ENCODE measurements around the gene NFATC2IP. TPM values are rescaled to one million over a fixed set of nuclear protein-coding genes. Genes with fewer than 3 reads are reported as not detected.
A peak's percentile ranks its signal among the peaks of the same experiment; 100 is the strongest.

Gene NFATC2IP
- total and polyA plus RNA-seq, 2 of the 13 experiments (the other 11 are each of a cell fraction or from before 2014, with no cell fraction given) = 32.1 to 48.5 TPM

- TF ChIP-seq, protein P1, sequence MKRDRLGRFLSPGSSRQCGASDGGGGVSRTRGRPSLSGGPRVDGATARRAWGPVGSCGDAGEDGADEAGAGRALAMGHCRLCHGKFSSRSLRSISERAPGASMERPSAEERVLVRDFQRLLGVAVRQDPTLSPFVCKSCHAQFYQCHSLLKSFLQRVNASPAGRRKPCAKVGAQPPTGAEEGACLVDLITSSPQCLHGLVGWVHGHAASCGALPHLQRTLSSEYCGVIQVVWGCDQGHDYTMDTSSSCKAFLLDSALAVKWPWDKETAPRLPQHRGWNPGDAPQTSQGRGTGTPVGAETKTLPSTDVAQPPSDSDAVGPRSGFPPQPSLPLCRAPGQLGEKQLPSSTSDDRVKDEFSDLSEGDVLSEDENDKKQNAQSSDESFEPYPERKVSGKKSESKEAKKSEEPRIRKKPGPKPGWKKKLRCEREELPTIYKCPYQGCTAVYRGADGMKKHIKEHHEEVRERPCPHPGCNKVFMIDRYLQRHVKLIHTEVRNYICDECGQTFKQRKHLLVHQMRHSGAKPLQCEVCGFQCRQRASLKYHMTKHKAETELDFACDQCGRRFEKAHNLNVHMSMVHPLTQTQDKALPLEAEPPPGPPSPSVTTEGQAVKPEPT (CRISPR knock-in tag; IDR thresholded peaks at IDR 0.05; ENCODE audit: low read depth) = no peak
- TF ChIP-seq HOXA5 (CRISPR knock-in tag; IDR thresholded peaks at IDR 0.05) (0 out of 2 replicates have a peak, but pooled peaks have one; percentile 32), CBX5 (CRISPR knock-in tag; IDR thresholded peaks at IDR 0.05; ENCODE audit: borderline replicate concordance) (no peak), KDM2A (CRISPR knock-in tag; IDR thresholded peaks at IDR 0.05; ENCODE audit: borderline replicate concordance, low read depth) (0 out of 2 replicates have a peak, but pooled peaks have one; percentile 10), SPEN (CRISPR knock-in tag; IDR thresholded peaks at IDR 0.05; ENCODE audit: low read depth) (0 out of 2 replicates have a peak, but pooled peaks have one; percentile 48), MATR3 (CRISPR knock-in tag; IDR thresholded peaks at IDR 0.05) (no peak), ZNF503 (CRISPR knock-in tag; IDR thresholded peaks at IDR 0.05) (no peak), NONO (IDR thresholded peaks at IDR 0.05) (no peak), NONO (CRISPR knock-in tag; conservative IDR thresholded peaks at IDR 0.05) (0 out of 2 replicates have a peak, but pooled peaks have one; percentile 47), LCORL (IDR thresholded peaks at IDR 0.05) (no peak), LCORL (CRISPR knock-in tag; IDR thresholded peaks at IDR 0.05) (peak; percentile 25), REPIN1 (CRISPR knock-in tag; IDR thresholded peaks at IDR 0.05; ENCODE audit: borderline replicate concordance, low read depth) (no peak), ZNF710 (CRISPR knock-in tag; IDR thresholded peaks at IDR 0.05; ENCODE audit: borderline replicate concordance) (no peak)
- TF ChIP-seq, protein P2, sequence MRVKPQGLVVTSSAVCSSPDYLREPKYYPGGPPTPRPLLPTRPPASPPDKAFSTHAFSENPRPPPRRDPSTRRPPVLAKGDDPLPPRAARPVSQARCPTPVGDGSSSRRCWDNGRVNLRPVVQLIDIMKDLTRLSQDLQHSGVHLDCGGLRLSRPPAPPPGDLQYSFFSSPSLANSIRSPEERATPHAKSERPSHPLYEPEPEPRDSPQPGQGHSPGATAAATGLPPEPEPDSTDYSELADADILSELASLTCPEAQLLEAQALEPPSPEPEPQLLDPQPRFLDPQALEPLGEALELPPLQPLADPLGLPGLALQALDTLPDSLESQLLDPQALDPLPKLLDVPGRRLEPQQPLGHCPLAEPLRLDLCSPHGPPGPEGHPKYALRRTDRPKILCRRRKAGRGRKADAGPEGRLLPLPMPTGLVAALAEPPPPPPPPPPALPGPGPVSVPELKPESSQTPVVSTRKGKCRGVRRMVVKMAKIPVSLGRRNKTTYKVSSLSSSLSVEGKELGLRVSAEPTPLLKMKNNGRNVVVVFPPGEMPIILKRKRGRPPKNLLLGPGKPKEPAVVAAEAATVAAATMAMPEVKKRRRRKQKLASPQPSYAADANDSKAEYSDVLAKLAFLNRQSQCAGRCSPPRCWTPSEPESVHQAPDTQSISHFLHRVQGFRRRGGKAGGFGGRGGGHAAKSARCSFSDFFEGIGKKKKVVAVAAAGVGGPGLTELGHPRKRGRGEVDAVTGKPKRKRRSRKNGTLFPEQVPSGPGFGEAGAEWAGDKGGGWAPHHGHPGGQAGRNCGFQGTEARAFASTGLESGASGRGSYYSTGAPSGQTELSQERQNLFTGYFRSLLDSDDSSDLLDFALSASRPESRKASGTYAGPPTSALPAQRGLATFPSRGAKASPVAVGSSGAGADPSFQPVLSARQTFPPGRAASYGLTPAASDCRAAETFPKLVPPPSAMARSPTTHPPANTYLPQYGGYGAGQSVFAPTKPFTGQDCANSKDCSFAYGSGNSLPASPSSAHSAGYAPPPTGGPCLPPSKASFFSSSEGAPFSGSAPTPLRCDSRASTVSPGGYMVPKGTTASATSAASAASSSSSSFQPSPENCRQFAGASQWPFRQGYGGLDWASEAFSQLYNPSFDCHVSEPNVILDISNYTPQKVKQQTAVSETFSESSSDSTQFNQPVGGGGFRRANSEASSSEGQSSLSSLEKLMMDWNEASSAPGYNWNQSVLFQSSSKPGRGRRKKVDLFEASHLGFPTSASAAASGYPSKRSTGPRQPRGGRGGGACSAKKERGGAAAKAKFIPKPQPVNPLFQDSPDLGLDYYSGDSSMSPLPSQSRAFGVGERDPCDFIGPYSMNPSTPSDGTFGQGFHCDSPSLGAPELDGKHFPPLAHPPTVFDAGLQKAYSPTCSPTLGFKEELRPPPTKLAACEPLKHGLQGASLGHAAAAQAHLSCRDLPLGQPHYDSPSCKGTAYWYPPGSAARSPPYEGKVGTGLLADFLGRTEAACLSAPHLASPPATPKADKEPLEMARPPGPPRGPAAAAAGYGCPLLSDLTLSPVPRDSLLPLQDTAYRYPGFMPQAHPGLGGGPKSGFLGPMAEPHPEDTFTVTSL (CRISPR knock-in tag; IDR thresholded peaks at IDR 0.05; ENCODE audit: borderline replicate concordance) = 0 out of 2 replicates have a peak, but pooled peaks have one; percentile 0
- TF ChIP-seq, protein P3, sequence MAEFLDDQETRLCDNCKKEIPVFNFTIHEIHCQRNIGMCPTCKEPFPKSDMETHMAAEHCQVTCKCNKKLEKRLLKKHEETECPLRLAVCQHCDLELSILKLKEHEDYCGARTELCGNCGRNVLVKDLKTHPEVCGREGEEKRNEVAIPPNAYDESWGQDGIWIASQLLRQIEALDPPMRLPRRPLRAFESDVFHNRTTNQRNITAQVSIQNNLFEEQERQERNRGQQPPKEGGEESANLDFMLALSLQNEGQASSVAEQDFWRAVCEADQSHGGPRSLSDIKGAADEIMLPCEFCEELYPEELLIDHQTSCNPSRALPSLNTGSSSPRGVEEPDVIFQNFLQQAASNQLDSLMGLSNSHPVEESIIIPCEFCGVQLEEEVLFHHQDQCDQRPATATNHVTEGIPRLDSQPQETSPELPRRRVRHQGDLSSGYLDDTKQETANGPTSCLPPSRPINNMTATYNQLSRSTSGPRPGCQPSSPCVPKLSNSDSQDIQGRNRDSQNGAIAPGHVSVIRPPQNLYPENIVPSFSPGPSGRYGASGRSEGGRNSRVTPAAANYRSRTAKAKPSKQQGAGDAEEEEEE (CRISPR knock-in tag; IDR thresholded peaks at IDR 0.05; ENCODE audit: borderline replicate concordance) = no peak
Observed at GRCh38 chr16:28923231-28923587, 27.5 kb upstream of the NFATC2IP start (continued).

Data from HepG2 (cell line).